ENCODE results near the gene NOX5. TPM values are rescaled to one million over a fixed set of nuclear protein-coding genes. Genes with fewer than 3 reads are reported as not detected.

Gene NOX5
- total RNA-seq, 2 experiments from 2014 or later, result not detected

GRCh38 chr15:69038508-69038907, 24.0 kb downstream of the NOX5 start:
- no peak for TF ChIP-seq CTCF (IDR thresholded peaks at IDR 0.05)
- no peak overlapping the region for H3K4me3 Mint-ChIP-seq
- Histone ChIP-seq H3K9me3 (ENCODE audit: control insufficient read depth in 1 of 2, insufficient read depth in 1 of 2, low read length in 2 of 2) (no peaks in the 10 kb centered on the region), H3K36me3 (ENCODE audit: insufficient read depth, low read length) (no peaks in the 10 kb centered on the region), H3K27ac (ENCODE audit: low read depth in 1 of 2, low read length in 2 of 2) (no peak overlapping the region), H3K4me1 (ENCODE audit: insufficient read depth, low read length) (no peaks in the 10 kb centered on the region), H3K4me3 (ENCODE audit: low read length) (no peak overlapping the region), H3K27me3 (ENCODE audit: control insufficient read depth in 1 of 2, insufficient read depth in 2 of 2, low read length in 2 of 2) (peaks cover 5 to 10% of the 10 kb centered on the region in 2 experiments)
- DNase-seq (no peak), ATAC-seq (ENCODE audit: poor library complexity) (no peak)
- ChIA-PET CTCF (no interaction called here), POLR2A (no interaction called here)
- H3K27ac Mint-ChIP-seq, result no peak overlapping the region
- intact Hi-C loops (cut with DNase I, micrococcal nuclease), result no loop called here
- no peaks in the 10 kb centered on the region for H3K4me1 Mint-ChIP-seq (ENCODE audit: low read depth)
- H3K27me3 Mint-ChIP-seq, result peaks cover 35% of the 10 kb centered on the region
- no peaks in the 10 kb centered on the region for H3K36me3 Mint-ChIP-seq (ENCODE audit: low read depth)
- no peaks in the 10 kb centered on the region for H3K9me3 Mint-ChIP-seq

DNA sequence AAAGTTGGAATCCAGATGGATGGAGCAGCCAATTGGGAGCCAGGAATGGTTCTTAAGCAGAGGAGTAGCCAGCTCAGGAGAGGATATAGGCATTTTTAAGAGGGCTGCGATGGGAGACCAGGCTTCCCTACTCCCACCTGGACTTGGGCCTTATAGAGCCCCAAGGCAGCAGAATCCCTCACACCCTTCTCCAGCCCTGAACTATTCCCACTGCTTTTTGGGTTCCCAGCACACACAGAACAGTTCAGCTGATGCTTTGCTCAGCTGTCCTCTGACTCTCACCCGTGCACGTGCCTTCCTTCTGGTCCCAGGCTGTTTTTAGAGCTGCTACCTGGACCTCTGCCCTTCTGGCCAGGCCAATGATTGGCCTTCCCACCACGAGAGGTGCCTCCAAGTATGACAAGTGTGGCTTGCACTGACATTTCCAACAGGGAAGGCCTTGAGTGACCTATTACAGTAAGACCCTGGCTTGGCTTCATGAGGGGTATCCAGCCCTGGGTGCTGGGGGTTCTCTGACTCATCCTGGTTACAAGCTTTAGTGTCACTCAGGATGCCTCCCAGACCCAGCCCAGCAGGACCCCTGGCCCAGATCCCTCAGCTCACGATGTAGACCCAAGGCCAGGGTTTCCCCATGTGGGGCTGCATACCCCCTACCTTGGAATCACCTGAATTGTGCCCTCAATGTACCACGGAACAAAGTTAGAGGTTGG, 25.2 kb downstream of the NOX5 start:
- H3K36me3 ChIP-seq (ENCODE audit: insufficient read depth, low read length), result no peaks in the 10 kb centered on the region
- no peaks in the 10 kb centered on the region for H3K9me3 ChIP-seq (ENCODE audit: control insufficient read depth in 1 of 2, insufficient read depth in 1 of 2, low read length in 2 of 2)
- POLR2A ChIA-PET, result no interaction called here
- Mint-ChIP-seq H3K9me3 (no peaks in the 10 kb centered on the region), H3K36me3 (ENCODE audit: low read depth) (no peaks in the 10 kb centered on the region), H3K27ac (no peak overlapping the region), H3K4me1 (ENCODE audit: low read depth) (no peaks in the 10 kb centered on the region), H3K4me3 (no peak overlapping the region), H3K27me3 (peaks cover 27% of the 10 kb centered on the region)
- no peak for TF ChIP-seq CTCF (IDR thresholded peaks at IDR 0.05)
- CTCF ChIA-PET, result no interaction called here
- no peaks in the 10 kb centered on the region for H3K4me1 ChIP-seq (ENCODE audit: insufficient read depth, low read length)
- peaks cover 5 to 6% of the 10 kb centered on the region in 2 experiments for H3K27me3 ChIP-seq (ENCODE audit: control insufficient read depth in 1 of 2, insufficient read depth in 2 of 2, low read length in 2 of 2)
- intact Hi-C loops (cut with DNase I, micrococcal nuclease), result no loop called here
- no peak for ATAC-seq (ENCODE audit: poor library complexity)
- no peak overlapping the region for H3K4me3 ChIP-seq (ENCODE audit: low read length)
- DNase-seq, result no peak
- H3K27ac ChIP-seq (ENCODE audit: low read depth in 1 of 2, low read length in 2 of 2), result no peak overlapping the region

GRCh38 chr15:69042531-69042930, 28.0 kb downstream of the NOX5 start:
- Mint-ChIP-seq H3K27ac (no peak overlapping the region), H3K4me3 (no peak overlapping the region), H3K27me3 (peaks cover 6% of the 10 kb centered on the region), H3K4me1 (ENCODE audit: low read depth) (no peaks in the 10 kb centered on the region), H3K9me3 (no peaks in the 10 kb centered on the region), H3K36me3 (ENCODE audit: low read depth) (no peaks in the 10 kb centered on the region)
- intact Hi-C loops (cut with DNase I, micrococcal nuclease), result no loop called here
- CTCF ChIA-PET, result no interaction called here
- Histone ChIP-seq H3K27me3 (ENCODE audit: control insufficient read depth in 1 of 2, insufficient read depth in 2 of 2, low read length in 2 of 2) (no peaks in the 10 kb centered on the region), H3K27ac (ENCODE audit: low read depth in 1 of 2, low read length in 2 of 2) (no peak overlapping the region), H3K4me3 (ENCODE audit: low read length) (no peak overlapping the region), H3K9me3 (ENCODE audit: control insufficient read depth in 1 of 2, insufficient read depth in 1 of 2, low read length in 2 of 2) (no peaks in the 10 kb centered on the region), H3K4me1 (ENCODE audit: insufficient read depth, low read length) (no peaks in the 10 kb centered on the region), H3K36me3 (ENCODE audit: insufficient read depth, low read length) (no peaks in the 10 kb centered on the region)
- DNase-seq (no peak), ATAC-seq (ENCODE audit: poor library complexity) (no peak)
- POLR2A ChIA-PET, result no interaction called here
- TF ChIP-seq CTCF (IDR thresholded peaks at IDR 0.05), result no peak

Measured in CD4-positive, alpha-beta T cell (primary cell).